ENCODE results near the gene PCBD2. TPM values are rescaled to one million over a fixed set of nuclear protein-coding genes. Genes with fewer than 3 reads are reported as not detected.

The PCBD2 gene
- total RNA-seq, 1 donor from 2014 or later, result 10.5 TPM

Small RNA genes within 50 kb of the gene (microRNA-seq; reads per million reads assigned to microRNA genes)
- not detected for gene MIR4461

Other genes starting within 250 kb of the PCBD2 start
- gene CAMLG, start 166.6 kb upstream of the PCBD2 start, total RNA-seq (ENCODE audit: low replicate concordance), result 30.5 and 39.4 TPM in 2 replicates
- 46.0 and 66.3 TPM in 2 replicates for gene DDX46, start 146.4 kb upstream of the PCBD2 start, total RNA-seq (ENCODE audit: low replicate concordance)
- gene C5orf24, start 59.2 kb upstream of the PCBD2 start, total RNA-seq (ENCODE audit: low replicate concordance), result 43.7 and 62.9 TPM in 2 replicates
- gene TXNDC15, start 30.8 kb upstream of the PCBD2 start, total RNA-seq (ENCODE audit: low replicate concordance), result 37.1 and 41.3 TPM in 2 replicates
- 0.22 and 0.74 TPM in 2 replicates for gene CATSPER3, start 62.8 kb downstream of the PCBD2 start, total RNA-seq (ENCODE audit: low replicate concordance)
- gene PITX1, start 129.1 kb downstream of the PCBD2 start, total RNA-seq (ENCODE audit: low replicate concordance), result 6.3 and 13.4 TPM in 2 replicates